GM23248 (cell line): ENCODE measurements around the gene GRIN1. TPM values are rescaled to one million over a fixed set of nuclear protein-coding genes. Genes with fewer than 3 reads are reported as not detected.
A peak's percentile ranks its signal among the peaks of the same experiment; 100 is the strongest.

Experiments used
- DNase-seq: peaks from one replicate; pipeline ENCODE4 v3.0.0-alpha.2; 2015
- H2AFZ ChIP-seq: fragments of 200-600 bp; sonication (generic); 2 replicates; pipeline ENCODE4 v1.6.1; 2016; ENCODE audit warnings: antibody characterized with exemption
- H3F3A ChIP-seq: fragments of 200-600 bp; sonication (generic); 2 replicates; pipeline ENCODE4 v1.6.1; 2016; ENCODE audit warnings: mild to moderate bottlenecking, antibody characterized with exemption, mixed run types; ENCODE audit not compliant: insufficient read depth
- H3K27ac ChIP-seq: fragments of 200-600 bp; sonication (generic); 2 replicates; pipeline ENCODE4 v1.5.1; 2016; ENCODE audit warnings: mild to moderate bottlenecking
- H3K27me3 ChIP-seq: fragments of 200-600 bp; sonication (generic); replicated peaks from 2 replicates; pipeline ENCODE4 v1.6.1; 2016; ENCODE audit warnings: mild to moderate bottlenecking; ENCODE audit not compliant: insufficient read depth
- H3K36me3 ChIP-seq: fragments of 200-600 bp; sonication (generic); 2 replicates; pipeline ENCODE4 v1.6.1; 2016; ENCODE audit warnings: low read depth, mild to moderate bottlenecking
- H3K4me1 ChIP-seq: fragments of 200-600 bp; sonication (generic); 2 replicates; pipeline ENCODE4 v1.6.1; 2016; ENCODE audit warnings: mild to moderate bottlenecking; ENCODE audit not compliant: insufficient read depth
- H3K4me2 ChIP-seq: fragments of 200-600 bp; sonication (generic); one replicate; pipeline ENCODE4 v1.6.1; 2016; ENCODE audit warnings: mild to moderate bottlenecking; ENCODE audit not compliant: unreplicated experiment
- H3K4me3 ChIP-seq: fragments of 200-600 bp; sonication (generic); 2 replicates; pipeline ENCODE4 v1.5.1; 2016; ENCODE audit warnings: mild to moderate bottlenecking
- H3K79me2 ChIP-seq: fragments of 200-600 bp; sonication (generic); 2 replicates; pipeline ENCODE4 v1.6.1; 2016; ENCODE audit warnings: mild to moderate bottlenecking; ENCODE audit not compliant: insufficient read depth
- H3K9ac ChIP-seq: fragments of 200-600 bp; sonication (generic); 2 replicates; pipeline ENCODE4 v1.6.1; 2016; ENCODE audit warnings: mild to moderate bottlenecking
- H3K9me2 ChIP-seq: fragments of 200-600 bp; sonication (generic); 2 replicates; pipeline ENCODE4 v1.6.1; 2016; ENCODE audit warnings: mixed run types, mild to moderate bottlenecking, moderate library complexity; ENCODE audit not compliant: insufficient read depth
- H3K9me3 ChIP-seq: fragments of 200-600 bp; sonication (generic); one replicate; pipeline ENCODE4 v1.6.1; 2017; ENCODE audit warnings: low read depth
- H4K20me1 ChIP-seq: fragments of 200-600 bp; sonication (generic); 2 replicates; pipeline ENCODE4 v1.6.0; 2016; ENCODE audit not compliant: insufficient read depth
- EZH2 ChIP-seq: fragments of 200-600 bp; sonication (generic); IDR thresholded peaks from 2 replicates; pipeline ENCODE4 v1.6.1; 2018; ENCODE audit warnings: antibody characterized with exemption, mild to moderate bottlenecking; ENCODE audit not compliant: insufficient read depth, poor library complexity, severe bottlenecking
- EZH2phosphoT487 ChIP-seq: fragments of 200-600 bp; sonication (generic); IDR thresholded peaks from 2 replicates; pipeline ENCODE4 v1.6.1; 2018; ENCODE audit warnings: antibody characterized with exemption, moderate library complexity, mild to moderate bottlenecking, low read depth; ENCODE audit not compliant: insufficient read depth
- WGBS, 2 experiments: methylation state at CpG; one replicate each; pipeline ENCODE4 v1.1.6; 2015 to 2017; ENCODE audit warnings: low lambda C conversion rate in 2 of 2, low coverage in 1 of 2; ENCODE audit errors: missing lambda C conversion rate in 2 of 2; 5-methylcytosine and 5-hydroxymethylcytosine counted together
- in situ Hi-C: fragments of 300-500 bp; cut with MboI; formaldehyde crosslinking; loops from 2 replicates; pipeline ENCODE4 v1.15.0; 2020
- polyA plus RNA-seq: library from polyadenylated mRNA; unstranded; fragments of >200 nt; fragmentation: Nextera tagmentation; extraction: Ambion mirVana; gene quantifications from 2 replicates; pipeline ENCODE4 v1.2.1, GENCODE V29; 2016
- total RNA-seq: library from RNA; depleted of rRNA; stranded (reverse); fragments of >200 nt; shearing (Covaris generic); gene quantifications from 2 replicates; pipeline ENCODE4 v1.2.3, GENCODE V29; 2014

Gene GRIN1
- total and polyA plus RNA-seq, 2 experiments from 2014 or later = 0.76 TPM; not detected in 1

DNA sequence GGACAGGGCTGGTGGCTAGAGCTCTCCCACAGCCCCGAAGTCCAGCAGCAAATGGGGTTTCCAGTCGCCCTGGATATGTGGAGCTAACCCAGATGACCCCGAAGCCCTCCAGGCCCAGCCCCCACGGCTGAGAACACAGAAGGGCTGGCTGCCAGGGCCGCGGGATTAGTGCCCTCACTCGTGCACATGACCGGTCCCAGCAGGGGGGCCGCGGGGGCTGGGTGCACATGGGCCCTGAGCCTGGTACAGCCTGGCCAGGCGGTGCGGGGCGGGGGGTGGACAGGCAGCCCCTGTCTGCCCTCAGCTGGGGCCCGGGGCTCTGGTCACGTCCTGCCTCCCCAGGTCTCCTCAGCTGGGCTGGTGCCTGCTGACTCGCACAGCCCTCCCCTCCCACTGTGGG lies 55.4 kb downstream of the GRIN1 start:
- Histone ChIP-seq H3K4me2 (no peak overlapping the region), H3K79me2 (peaks cover 94% of the 10 kb centered on the region), H3K4me3 (no peak overlapping the region), H3K9ac (no peak overlapping the region), H3K9me3 (no peaks in the 10 kb centered on the region), H3K4me1 (peaks cover 16% of the 10 kb centered on the region), H2AFZ (no peak overlapping the region), H3K9me2 (no peaks in the 10 kb centered on the region), H3F3A (peaks cover 8% of the 10 kb centered on the region), H3K36me3 (no peaks in the 10 kb centered on the region), H3K27ac (no peak overlapping the region), H3K27me3 (no peaks in the 10 kb centered on the region), H4K20me1 (no peaks in the 10 kb centered on the region)
- 70 to 72% methylated on average over 10 of the region's 16 CpGs for WGBS, 2 experiments
- no peak for DNase-seq
- in situ Hi-C loops = no loop called here
- TF ChIP-seq EZH2phosphoT487 = no peak
- TF ChIP-seq EZH2 = no peak

GRCh38 chr9:137194909-137195308 lies 56.0 kb downstream of the GRIN1 start:
- DNase-seq = no peak
- in situ Hi-C loops = no loop called here
- no peak overlapping the region for H2AFZ ChIP-seq
- peaks cover 11% of the 10 kb centered on the region for H3K4me1 ChIP-seq
- no peaks in the 10 kb centered on the region for H3K27me3 ChIP-seq
- no peak overlapping the region for H3K9ac ChIP-seq
- no peak overlapping the region for H3K4me3 ChIP-seq
- no peaks in the 10 kb centered on the region for H3K9me3 ChIP-seq
- no peak for TF ChIP-seq EZH2
- no peak for TF ChIP-seq EZH2phosphoT487
- no peaks in the 10 kb centered on the region for H3K9me2 ChIP-seq
- H4K20me1 ChIP-seq = no peaks in the 10 kb centered on the region
- 68 to 81% methylated on average over 10 of the region's 10 CpGs for WGBS, 2 experiments
- peaks cover 3% of the 10 kb centered on the region for H3F3A ChIP-seq
- no peak overlapping the region for H3K27ac ChIP-seq
- H3K79me2 ChIP-seq = peaks cover 93% of the 10 kb centered on the region
- no peak overlapping the region for H3K4me2 ChIP-seq
- no peaks in the 10 kb centered on the region for H3K36me3 ChIP-seq

- no peak for DNase-seq
- Histone ChIP-seq H3K9ac (no peak overlapping the region), H3K4me2 (no peak overlapping the region), H3K9me2 (no peaks in the 10 kb centered on the region), H3K4me1 (0 out of 2 replicates have a peak, but pooled peaks cover 9% of the 10 kb centered on the region), H3F3A (no peaks in the 10 kb centered on the region), H3K27me3 (no peaks in the 10 kb centered on the region), H2AFZ (no peak overlapping the region), H3K36me3 (no peaks in the 10 kb centered on the region), H3K4me3 (no peak overlapping the region), H3K9me3 (no peaks in the 10 kb centered on the region), H4K20me1 (no peaks in the 10 kb centered on the region), H3K27ac (no peak overlapping the region), H3K79me2 (peaks cover 86% of the 10 kb centered on the region)
- in situ Hi-C loops = no loop called here
- no peak for TF ChIP-seq EZH2
- no peak for TF ChIP-seq EZH2phosphoT487
- 88 to 91% methylated on average over 15 to 19 of the region's 21 CpGs for WGBS, 2 experiments
Observed at GRCh38 chr9:137195525-137196220, 56.7 kb downstream of the GRIN1 start.

DNA sequence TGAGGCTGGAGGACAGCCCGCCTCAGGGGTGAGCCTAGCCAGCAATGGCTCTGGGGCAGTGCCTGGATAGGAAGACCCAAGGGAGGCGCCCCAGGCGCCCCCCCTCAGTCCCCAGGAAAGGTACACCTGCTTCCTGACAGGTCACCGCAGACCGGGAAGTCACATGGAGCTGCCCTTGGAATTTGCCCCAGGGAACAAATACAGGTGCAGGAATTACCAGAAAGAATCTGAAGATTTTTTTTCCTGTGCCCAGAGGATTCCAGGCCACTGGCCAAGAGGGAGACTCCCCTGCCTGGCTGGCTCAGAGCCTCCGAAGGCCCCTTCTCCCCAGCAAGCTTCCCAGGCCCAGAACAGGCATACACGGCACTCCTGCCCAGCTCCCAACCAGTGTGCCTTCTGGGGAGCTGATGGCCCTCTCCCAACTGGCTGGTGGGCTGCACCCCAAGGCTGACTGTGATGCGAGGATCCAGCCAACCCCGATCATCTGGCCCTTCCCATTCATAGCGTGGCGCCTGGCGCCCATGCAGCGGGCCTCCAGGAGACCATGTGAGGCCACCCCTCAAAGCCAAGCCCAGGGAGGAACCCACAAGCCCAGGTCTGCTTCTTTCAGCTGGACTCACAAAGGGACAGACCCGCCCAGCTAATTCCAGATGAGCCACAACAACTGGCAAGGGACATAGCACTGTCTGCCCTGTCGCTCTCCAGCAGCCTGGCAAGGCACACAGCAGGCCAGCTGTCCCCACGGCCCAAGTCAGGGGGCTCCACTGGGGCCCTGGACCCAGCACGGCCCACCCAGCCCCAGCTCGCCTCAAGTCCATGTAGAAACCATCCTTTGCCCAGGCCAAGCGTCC lies 59.3 kb downstream of the GRIN1 start:
- 0 out of 2 replicates have a peak, but pooled peaks cover 12% of the 10 kb centered on the region for H3K4me1 ChIP-seq
- in situ Hi-C loops = no loop called here
- H3F3A ChIP-seq = no peaks in the 10 kb centered on the region
- H3K4me3 ChIP-seq = peak overlapping the region; percentile 66
- H2AFZ ChIP-seq = no peak overlapping the region
- no peak overlapping the region for H3K27ac ChIP-seq
- DNase-seq = peak; percentile 38
- peak overlapping the region; percentile 61; the same call in 1 of the 2 replicates for H3K9ac ChIP-seq
- 73 to 81% methylated on average over 16 to 19 of the region's 19 CpGs for WGBS, 2 experiments
- H3K4me2 ChIP-seq = peak overlapping the region; percentile 79
- H4K20me1 ChIP-seq = no peaks in the 10 kb centered on the region
- no peaks in the 10 kb centered on the region for H3K9me3 ChIP-seq
- no peaks in the 10 kb centered on the region for H3K9me2 ChIP-seq
- no peaks in the 10 kb centered on the region for H3K36me3 ChIP-seq
- peaks cover 84% of the 10 kb centered on the region for H3K79me2 ChIP-seq
- H3K27me3 ChIP-seq = no peaks in the 10 kb centered on the region
- TF ChIP-seq EZH2phosphoT487 = no peak
- no peak for TF ChIP-seq EZH2
